H1 (cell line): Measurements from ENCODE around the gene TOB2. TPM values are rescaled to one million over a fixed set of nuclear protein-coding genes. Genes with fewer than 3 reads are reported as not detected.

Experiments
- ASH2L ChIP-seq: fragments of 200-600, 300-600 bp; sonication (generic); IDR thresholded peaks from one replicate; pipeline ENCODE4 v1.7.1; 2017; ENCODE audit warnings: low read length
- BACH1 ChIP-seq: IDR thresholded peaks from 2 replicates; pipeline ENCODE4 v1.6.1; 2012; ENCODE audit warnings: low read length, improper control_type of control experiment
- CREB1 ChIP-seq: IDR thresholded peaks from 2 replicates; pipeline ENCODE4 v1.6.1; 2012; ENCODE audit warnings: inconsistent platforms
- EGR1 ChIP-seq: IDR thresholded peaks from 2 replicates; pipeline ENCODE4 v1.6.1; 2011; ENCODE audit warnings: low read depth, low read length, borderline replicate concordance
- GTF2F1 ChIP-seq: IDR thresholded peaks from 2 replicates; pipeline ENCODE4 v1.6.1; 2012; ENCODE audit warnings: low read depth, low read length, improper control_type of control experiment, borderline replicate concordance
- NANOG ChIP-seq: IDR thresholded peaks from 2 replicates; pipeline ENCODE4 v1.6.1; 2011; ENCODE audit warnings: low read length, low read depth, mild to moderate bottlenecking, inconsistent platforms; ENCODE audit not compliant: insufficient read depth, poor library complexity, severe bottlenecking
- POLR2A ChIP-seq, 2 experiments: IDR thresholded peaks; 1 replicate in 1 of 2; 2 replicates in 1 of 2; pipeline ENCODE4 v1.6.1; 2011; ENCODE audit warnings: low read depth in 2 of 2, low read length in 2 of 2, mild to moderate bottlenecking in 2 of 2; ENCODE audit errors: control extremely low read depth in 1 of 2
- POLR2AphosphoS5 ChIP-seq: IDR thresholded peaks from 2 replicates; pipeline ENCODE4 v1.6.1; 2011; ENCODE audit warnings: low read depth, low read length
- RAD21 ChIP-seq, 2 experiments: IDR thresholded peaks in 1 of 2; conservative IDR thresholded peaks in 1 of 2; 2 replicates each; pipeline ENCODE4 v1.6.1; 2011; ENCODE audit warnings: low read depth in 2 of 2, low read length in 2 of 2, improper control_type of control experiment in 1 of 2, inconsistent platforms in 1 of 2, mild to moderate bottlenecking in 1 of 2, moderate library complexity in 1 of 2
- RFX5 ChIP-seq: IDR thresholded peaks from 2 replicates; pipeline ENCODE4 v1.6.1; 2011; ENCODE audit warnings: low read depth, low read length, improper control_type of control experiment, borderline replicate concordance
- RXRA ChIP-seq: IDR thresholded peaks from 2 replicates; pipeline ENCODE4 v1.6.1; 2011; ENCODE audit warnings: low read depth, mild to moderate bottlenecking, low read length, moderate library complexity; ENCODE audit not compliant: insufficient read depth
- SAP30 ChIP-seq: fragments of 300-600 bp; sonication (generic); IDR thresholded peaks from 2 replicates; pipeline ENCODE4 v1.7.1; 2012; ENCODE audit warnings: low read length, moderate library complexity, mild to moderate bottlenecking, inconsistent platforms; ENCODE audit not compliant: insufficient read depth, insufficient replicate concordance
- SIN3A ChIP-seq, 2 experiments: IDR thresholded peaks in 1 of 2; conservative IDR thresholded peaks in 1 of 2; 2 replicates each; pipeline ENCODE4 v1.6.1; 2011 to 2012; ENCODE audit warnings: low read length in 2 of 2, improper control_type of control experiment in 1 of 2, low read depth in 1 of 2, mild to moderate bottlenecking in 1 of 2
- TBP ChIP-seq: IDR thresholded peaks from 2 replicates; pipeline ENCODE4 v1.6.1; 2011; ENCODE audit warnings: low read depth, low read length, improper control_type of control experiment
- TCF12 ChIP-seq: IDR thresholded peaks from 2 replicates; pipeline ENCODE4 v1.6.1; 2011; ENCODE audit warnings: low read depth, mild to moderate bottlenecking, low read length
- polyA plus RNA-seq, 7 experiments: library from polyadenylated mRNA; depleted of rRNA in 3 of 7; stranded (reverse) in 5 of 7; unstranded in 2 of 7; fragments of >200 nt in 5 of 7; fragments of 200-250 nt in 2 of 7; gene quantifications; 1 replicate in 5 of 7; 2 replicates in 1 of 7; 4 replicates in 1 of 7; pipeline versions ENCODE4 v1.2.1 to v1.2.3, GENCODE V29; 2011 to 2013; ENCODE audit warnings: missing spikeins in 2 of 7, mixed read lengths in 2 of 7
- total RNA-seq: library from RNA; stranded (reverse); fragmentation: NEBNext Ultra II Directional; extraction: Animal tissue kit (Norgen Biotek cat#: 25700); gene quantifications from 2 replicates; pipeline ENCODE4 v1.2.1, GENCODE V29; 2021
- TF ChIP-seq, protein P1 (sequence below), 3 experiments: IDR thresholded peaks; 1 replicate in 2 of 3; 2 replicates in 1 of 3; pipeline versions ENCODE4 v1.5.1 to v1.6.1; 2011; ENCODE audit warnings: low read length in 3 of 3, mild to moderate bottlenecking in 3 of 3, inconsistent platforms in 2 of 3, low read depth in 1 of 3, moderate library complexity in 1 of 3; ENCODE audit not compliant: insufficient read depth in 1 of 3; ENCODE audit errors: control extremely low read depth in 1 of 3

Gene TOB2
- total and polyA plus RNA-seq, 2 of the 8 experiments (the other 6 are each of a cell fraction or from before 2014, with no cell fraction given), result 27.0 to 54.1 TPM

DNA sequence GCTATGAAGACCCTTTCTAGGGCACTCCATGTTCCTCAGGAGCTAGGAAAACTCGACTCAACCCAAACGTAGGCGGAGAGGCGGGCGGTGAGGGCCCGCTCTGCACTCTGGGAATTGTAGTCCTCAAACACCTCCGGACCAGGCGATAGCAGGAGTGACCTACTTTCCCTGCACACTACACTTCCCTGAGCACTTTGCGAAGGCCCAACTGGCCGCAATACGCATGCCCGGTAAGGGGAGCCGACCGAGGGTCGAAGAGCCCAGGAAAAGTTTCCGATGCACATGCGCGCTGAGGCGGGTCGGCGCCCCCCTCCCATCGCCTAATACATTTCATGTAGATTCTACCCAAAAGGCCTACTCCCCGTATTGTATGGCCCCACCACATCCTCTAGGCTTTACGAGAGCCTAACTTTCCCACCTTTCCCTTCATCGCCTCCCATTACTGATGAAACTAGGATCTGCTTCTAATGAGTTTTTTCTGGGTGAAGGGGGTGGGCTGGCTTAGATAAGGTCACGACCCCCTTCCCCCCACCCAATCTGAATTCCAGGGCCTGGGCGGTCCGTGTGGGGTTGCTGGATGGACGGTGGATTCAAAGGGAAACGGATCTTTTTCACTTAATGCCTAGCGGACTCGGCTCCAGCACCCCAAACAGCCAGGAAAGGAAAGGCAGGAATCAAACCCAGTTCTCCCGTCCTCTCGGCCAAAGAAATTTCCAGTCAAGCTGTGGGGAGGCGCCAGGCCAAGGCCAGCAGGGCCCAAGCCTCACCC is 2.1 kb downstream of the TOB2 start (continued):
- TF ChIP-seq NANOG (no peak), SAP30 (no peak), POLR2A (IDR thresholded peaks at IDR 0.05; ENCODE audit: control extremely low read depth in 1 of 2, low read depth in 2 of 2, low read length in 2 of 2) (peak in 1 of 2 experiments; percentile 58; a peak in 1 of 3 replicates), BACH1 (no peak), EGR1 (no peak), POLR2AphosphoS5 (0 out of 2 replicates have a peak, but pooled peaks have one; percentile 12), TBP (peak; percentile 37; the same call in 1 of the 2 replicates), RAD21 (IDR thresholded peaks at IDR 0.05 in 1 of 2, conservative IDR thresholded peaks at IDR 0.05 in 1 of 2; ENCODE audit: low read depth in 2 of 2, low read length in 2 of 2) (no peak), RFX5 (no peak), TCF12 (no peak), ASH2L (peak; percentile 47), GTF2F1 (no peak), RXRA (no peak), CREB1 (peak; percentile 57; the same call in 1 of the 2 replicates), SIN3A (conservative IDR thresholded peaks at IDR 0.05 in 1 of 2, IDR thresholded peaks at IDR 0.05 in 1 of 2; ENCODE audit: low read depth in 1 of 2, low read length in 2 of 2) (no peak; a peak in 2 of 4 replicates)
- TF ChIP-seq, protein P1, sequence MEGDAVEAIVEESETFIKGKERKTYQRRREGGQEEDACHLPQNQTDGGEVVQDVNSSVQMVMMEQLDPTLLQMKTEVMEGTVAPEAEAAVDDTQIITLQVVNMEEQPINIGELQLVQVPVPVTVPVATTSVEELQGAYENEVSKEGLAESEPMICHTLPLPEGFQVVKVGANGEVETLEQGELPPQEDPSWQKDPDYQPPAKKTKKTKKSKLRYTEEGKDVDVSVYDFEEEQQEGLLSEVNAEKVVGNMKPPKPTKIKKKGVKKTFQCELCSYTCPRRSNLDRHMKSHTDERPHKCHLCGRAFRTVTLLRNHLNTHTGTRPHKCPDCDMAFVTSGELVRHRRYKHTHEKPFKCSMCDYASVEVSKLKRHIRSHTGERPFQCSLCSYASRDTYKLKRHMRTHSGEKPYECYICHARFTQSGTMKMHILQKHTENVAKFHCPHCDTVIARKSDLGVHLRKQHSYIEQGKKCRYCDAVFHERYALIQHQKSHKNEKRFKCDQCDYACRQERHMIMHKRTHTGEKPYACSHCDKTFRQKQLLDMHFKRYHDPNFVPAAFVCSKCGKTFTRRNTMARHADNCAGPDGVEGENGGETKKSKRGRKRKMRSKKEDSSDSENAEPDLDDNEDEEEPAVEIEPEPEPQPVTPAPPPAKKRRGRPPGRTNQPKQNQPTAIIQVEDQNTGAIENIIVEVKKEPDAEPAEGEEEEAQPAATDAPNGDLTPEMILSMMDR (IDR thresholded peaks at IDR 0.05; ENCODE audit: control extremely low read depth in 1 of 3, insufficient read depth in 1 of 3, low read depth in 1 of 3, low read length in 3 of 3), result no peak
